PC-9 (cell line): ENCODE measurements around the gene CDC42BPG.

Experiments used
- EZH2 ChIP-seq: fragments of 200-600 bp; sonication (generic); IDR thresholded peaks from 2 replicates; pipeline ENCODE4 v1.8.0; 2017; ENCODE audit warnings: antibody characterized with exemption, low read depth
- TF ChIP-seq, protein P1 (sequence below): fragments of 200-600 bp; sonication (generic); conservative IDR thresholded peaks from 2 replicates; pipeline ENCODE4 v1.6.1; 2017; ENCODE audit warnings: mixed run types, antibody characterized with exemption, mild to moderate bottlenecking, moderate library complexity

DNA sequence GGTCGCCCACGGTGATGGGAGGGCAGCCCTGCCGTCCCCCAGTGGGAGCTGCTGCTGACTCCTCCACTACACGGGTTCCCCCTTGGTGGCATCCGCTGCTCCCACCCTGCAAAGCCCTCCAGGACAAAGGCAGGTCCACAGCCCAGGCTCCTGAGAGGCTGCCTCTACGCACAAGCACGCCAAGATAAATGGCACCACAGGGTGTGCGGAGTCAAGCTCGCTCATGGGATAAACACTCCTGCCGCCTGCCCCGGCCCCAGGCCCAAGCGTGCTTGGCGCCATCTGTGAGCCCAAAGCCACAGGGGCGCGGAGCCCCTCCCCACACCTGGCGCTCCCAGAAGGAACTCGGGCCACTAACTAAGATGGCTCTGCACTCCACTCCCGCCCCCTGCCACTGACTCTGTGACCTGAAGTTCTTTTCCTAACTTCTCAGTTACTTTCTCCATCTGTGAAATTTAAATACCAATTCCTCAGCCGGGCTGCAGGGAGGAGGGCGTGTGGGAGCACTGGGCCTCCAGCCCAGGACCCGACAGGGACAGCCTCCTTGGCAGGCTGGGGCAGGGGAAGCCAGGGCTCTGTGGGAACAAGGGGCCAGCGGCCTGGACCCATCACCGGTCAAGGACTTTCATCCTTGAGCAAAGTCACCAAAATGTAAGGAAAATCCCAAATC, 19.1 kb upstream of the CDC42BPG start:
- TF ChIP-seq, protein P1, sequence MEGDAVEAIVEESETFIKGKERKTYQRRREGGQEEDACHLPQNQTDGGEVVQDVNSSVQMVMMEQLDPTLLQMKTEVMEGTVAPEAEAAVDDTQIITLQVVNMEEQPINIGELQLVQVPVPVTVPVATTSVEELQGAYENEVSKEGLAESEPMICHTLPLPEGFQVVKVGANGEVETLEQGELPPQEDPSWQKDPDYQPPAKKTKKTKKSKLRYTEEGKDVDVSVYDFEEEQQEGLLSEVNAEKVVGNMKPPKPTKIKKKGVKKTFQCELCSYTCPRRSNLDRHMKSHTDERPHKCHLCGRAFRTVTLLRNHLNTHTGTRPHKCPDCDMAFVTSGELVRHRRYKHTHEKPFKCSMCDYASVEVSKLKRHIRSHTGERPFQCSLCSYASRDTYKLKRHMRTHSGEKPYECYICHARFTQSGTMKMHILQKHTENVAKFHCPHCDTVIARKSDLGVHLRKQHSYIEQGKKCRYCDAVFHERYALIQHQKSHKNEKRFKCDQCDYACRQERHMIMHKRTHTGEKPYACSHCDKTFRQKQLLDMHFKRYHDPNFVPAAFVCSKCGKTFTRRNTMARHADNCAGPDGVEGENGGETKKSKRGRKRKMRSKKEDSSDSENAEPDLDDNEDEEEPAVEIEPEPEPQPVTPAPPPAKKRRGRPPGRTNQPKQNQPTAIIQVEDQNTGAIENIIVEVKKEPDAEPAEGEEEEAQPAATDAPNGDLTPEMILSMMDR: no peak
- no peak for TF ChIP-seq EZH2
